ENCODE measurements around the gene IL4R. TPM values are rescaled to one million over a fixed set of nuclear protein-coding genes. Genes with fewer than 3 reads are reported as not detected.

Gene IL4R
- total RNA-seq, 1 donor from 2014 or later, result 6.8 TPM

- peaks cover 4% of the 10 kb centered on the region for H3K36me3 Mint-ChIP-seq
- no peak overlapping the region for H3K27ac Mint-ChIP-seq
- no peaks in the 10 kb centered on the region for H3K9me3 Mint-ChIP-seq
- DNase-seq (ENCODE audit: low spot score in 2 of 2, unreplicated experiment in 2 of 2), result no peak
- no peaks in the 10 kb centered on the region for H3K27me3 Mint-ChIP-seq (ENCODE audit: low read depth)
- TF ChIP-seq CTCF (IDR thresholded peaks at IDR 0.05; ENCODE audit: unreplicated experiment), result no peak
- H3K4me1 Mint-ChIP-seq, result no peaks in the 10 kb centered on the region
- H3K4me3 Mint-ChIP-seq, result no peak overlapping the region
Measured at GRCh38 chr16:27345201-27345600, 31.4 kb downstream of the IL4R start.

GRCh38 chr16:27346819-27347218 lies 33.0 kb downstream of the IL4R start:
- no peak for DNase-seq (ENCODE audit: low spot score in 2 of 2, unreplicated experiment in 2 of 2)
- Mint-ChIP-seq H3K27me3 (ENCODE audit: low read depth) (no peaks in the 10 kb centered on the region), H3K27ac (no peak overlapping the region), H3K9me3 (peaks cover 4% of the 10 kb centered on the region), H3K4me1 (no peaks in the 10 kb centered on the region), H3K36me3 (peaks cover 4% of the 10 kb centered on the region), H3K4me3 (no peak overlapping the region)
- no peak for TF ChIP-seq CTCF (IDR thresholded peaks at IDR 0.05; ENCODE audit: unreplicated experiment)

- no peak overlapping the region for H3K27ac Mint-ChIP-seq
- TF ChIP-seq CTCF (IDR thresholded peaks at IDR 0.05; ENCODE audit: unreplicated experiment), result no peak
- no peak for DNase-seq (ENCODE audit: low spot score in 2 of 2, unreplicated experiment in 2 of 2)
- H3K27me3 Mint-ChIP-seq (ENCODE audit: low read depth), result no peaks in the 10 kb centered on the region
- H3K36me3 Mint-ChIP-seq, result peaks cover 2% of the 10 kb centered on the region
- no peaks in the 10 kb centered on the region for H3K4me1 Mint-ChIP-seq
- peaks cover 4% of the 10 kb centered on the region for H3K9me3 Mint-ChIP-seq
- H3K4me3 Mint-ChIP-seq, result no peak overlapping the region
Measured at GRCh38 chr16:27347930-27348685, 34.3 kb downstream of the IL4R start.

- H3K27me3 Mint-ChIP-seq (ENCODE audit: low read depth), result no peaks in the 10 kb centered on the region
- H3K27ac Mint-ChIP-seq, result no peak overlapping the region
- no peaks in the 10 kb centered on the region for H3K4me1 Mint-ChIP-seq
- H3K4me3 Mint-ChIP-seq, result no peak overlapping the region
- H3K36me3 Mint-ChIP-seq, result peaks cover 2% of the 10 kb centered on the region
- no peak for TF ChIP-seq CTCF (IDR thresholded peaks at IDR 0.05; ENCODE audit: unreplicated experiment)
- H3K9me3 Mint-ChIP-seq, result peaks cover 4% of the 10 kb centered on the region
- DNase-seq (ENCODE audit: low spot score in 2 of 2, unreplicated experiment in 2 of 2), result no peak
Measured at GRCh38 chr16:27349276-27349675, 35.5 kb downstream of the IL4R start.

GRCh38 chr16:27350006-27350405 lies 36.2 kb downstream of the IL4R start:
- H3K4me3 Mint-ChIP-seq, result no peak overlapping the region
- TF ChIP-seq CTCF (IDR thresholded peaks at IDR 0.05; ENCODE audit: unreplicated experiment), result no peak
- H3K9me3 Mint-ChIP-seq, result peaks cover 4% of the 10 kb centered on the region
- H3K27ac Mint-ChIP-seq, result no peak overlapping the region
- H3K36me3 Mint-ChIP-seq, result peaks cover 2% of the 10 kb centered on the region
- DNase-seq (ENCODE audit: low spot score in 2 of 2, unreplicated experiment in 2 of 2), result no peak
- H3K4me1 Mint-ChIP-seq, result no peaks in the 10 kb centered on the region
- no peaks in the 10 kb centered on the region for H3K27me3 Mint-ChIP-seq (ENCODE audit: low read depth)
